Measurements from ENCODE around the gene MEIS1. TPM values are rescaled to one million over a fixed set of nuclear protein-coding genes. Genes with fewer than 3 reads are reported as not detected.

Gene MEIS1
- total RNA-seq, 2 experiments from 2014 or later = 5.4 to 7.3 TPM

GRCh38 chr2:66535574-66536289, 100.8 kb downstream of the MEIS1 start:
- H3K27ac ChIP-seq (ENCODE audit: low read depth, low read length, poor library complexity, severe bottlenecking) = no peak overlapping the region
- no peaks in the 10 kb centered on the region for H3K4me1 ChIP-seq (ENCODE audit: insufficient read depth, low read length, poor library complexity, severe bottlenecking)
- no peak overlapping the region for H3K4me3 ChIP-seq (ENCODE audit: low read depth, low read length, poor library complexity, severe bottlenecking)
- no peaks in the 10 kb centered on the region for H3K9me3 ChIP-seq (ENCODE audit: low read length)
- no TSS peak for BruUV-seq (replicated peaks)
- TF ChIP-seq, protein P1, sequence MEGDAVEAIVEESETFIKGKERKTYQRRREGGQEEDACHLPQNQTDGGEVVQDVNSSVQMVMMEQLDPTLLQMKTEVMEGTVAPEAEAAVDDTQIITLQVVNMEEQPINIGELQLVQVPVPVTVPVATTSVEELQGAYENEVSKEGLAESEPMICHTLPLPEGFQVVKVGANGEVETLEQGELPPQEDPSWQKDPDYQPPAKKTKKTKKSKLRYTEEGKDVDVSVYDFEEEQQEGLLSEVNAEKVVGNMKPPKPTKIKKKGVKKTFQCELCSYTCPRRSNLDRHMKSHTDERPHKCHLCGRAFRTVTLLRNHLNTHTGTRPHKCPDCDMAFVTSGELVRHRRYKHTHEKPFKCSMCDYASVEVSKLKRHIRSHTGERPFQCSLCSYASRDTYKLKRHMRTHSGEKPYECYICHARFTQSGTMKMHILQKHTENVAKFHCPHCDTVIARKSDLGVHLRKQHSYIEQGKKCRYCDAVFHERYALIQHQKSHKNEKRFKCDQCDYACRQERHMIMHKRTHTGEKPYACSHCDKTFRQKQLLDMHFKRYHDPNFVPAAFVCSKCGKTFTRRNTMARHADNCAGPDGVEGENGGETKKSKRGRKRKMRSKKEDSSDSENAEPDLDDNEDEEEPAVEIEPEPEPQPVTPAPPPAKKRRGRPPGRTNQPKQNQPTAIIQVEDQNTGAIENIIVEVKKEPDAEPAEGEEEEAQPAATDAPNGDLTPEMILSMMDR (conservative IDR thresholded peaks at IDR 0.05; ENCODE audit: low read length) = no peak
- no peak for TF ChIP-seq EZH2phosphoT487 (IDR thresholded peaks at IDR 0.05; ENCODE audit: borderline replicate concordance, low read depth, low read length)
- intact Hi-C loops (cut with micrococcal nuclease; ENCODE audit: unreplicated experiment) = no loop called here
- H2AFZ ChIP-seq (ENCODE audit: low read length) = no peak overlapping the region
- H3K4me2 ChIP-seq (ENCODE audit: low read length) = no peak overlapping the region
- POLR2A ChIA-PET = interaction anchor here (0.8 to 1.5 kb wide), 3 partner anchors 9 to 36 kb away, joined by 3 to 4 read pairs (median 4); no protein-coding TSS in a partner anchor
- H3K36me3 ChIP-seq (ENCODE audit: insufficient read depth, low read length) = no peaks in the 10 kb centered on the region
- no peaks in the 10 kb centered on the region for H4K20me1 ChIP-seq (ENCODE audit: insufficient read depth, low read length)
- CTCF ChIA-PET (ENCODE audit: unreplicated experiment) = interaction anchor here (0.5 kb wide), 1 partner anchor 105 kb away, joined by 3 read pairs; no protein-coding TSS in a partner anchor
- H3K9me2 ChIP-seq (ENCODE audit: insufficient read depth, low read length) = no peaks in the 10 kb centered on the region
- no peaks in the 10 kb centered on the region for H3K79me2 ChIP-seq (ENCODE audit: insufficient read depth, low read depth, low read length)
- DNase-seq (ENCODE audit: low spot score) = no peak

DNA sequence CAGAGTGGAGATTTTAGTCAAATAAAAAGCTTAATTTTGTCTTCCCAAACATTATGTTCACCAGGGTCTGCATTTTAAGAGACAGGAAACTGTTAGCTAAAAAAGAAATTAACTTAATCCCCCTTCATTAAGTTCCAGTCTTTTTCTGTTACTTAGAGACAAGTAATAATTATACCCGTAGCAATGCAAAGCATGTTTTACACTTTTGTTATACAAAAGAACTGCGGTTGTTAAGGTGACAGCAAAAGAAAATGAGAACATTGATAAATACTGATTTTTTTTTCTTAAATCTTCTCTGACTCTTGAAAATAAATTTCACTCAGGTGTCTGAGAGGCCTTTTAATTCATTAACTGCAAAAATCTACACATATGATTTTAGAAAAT, 101.4 kb downstream of the MEIS1 start:
- H3K79me2 ChIP-seq (ENCODE audit: insufficient read depth, low read depth, low read length) = no peaks in the 10 kb centered on the region
- CTCF ChIA-PET (ENCODE audit: unreplicated experiment) = interaction anchor here (0.5 kb wide), 1 partner anchor 105 kb away, joined by 3 read pairs; no protein-coding TSS in a partner anchor
- BruUV-seq (replicated peaks) = no TSS peak
- H2AFZ ChIP-seq (ENCODE audit: low read length) = no peak overlapping the region
- H3K4me1 ChIP-seq (ENCODE audit: insufficient read depth, low read length, poor library complexity, severe bottlenecking) = no peaks in the 10 kb centered on the region
- H3K9me2 ChIP-seq (ENCODE audit: insufficient read depth, low read length) = no peaks in the 10 kb centered on the region
- no peak overlapping the region for H3K4me2 ChIP-seq (ENCODE audit: low read length)
- no peaks in the 10 kb centered on the region for H4K20me1 ChIP-seq (ENCODE audit: insufficient read depth, low read length)
- intact Hi-C loops (cut with micrococcal nuclease; ENCODE audit: unreplicated experiment) = no loop called here
- no peak overlapping the region for H3K4me3 ChIP-seq (ENCODE audit: low read depth, low read length, poor library complexity, severe bottlenecking)
- DNase-seq (ENCODE audit: low spot score) = no peak
- no peaks in the 10 kb centered on the region for H3K9me3 ChIP-seq (ENCODE audit: low read length)
- no peaks in the 10 kb centered on the region for H3K36me3 ChIP-seq (ENCODE audit: insufficient read depth, low read length)
- POLR2A ChIA-PET = interaction anchor here (0.8 to 1.5 kb wide), 3 partner anchors 9 to 36 kb away, joined by 3 to 5 read pairs (median 4); no protein-coding TSS in a partner anchor
- no peak for TF ChIP-seq EZH2phosphoT487 (IDR thresholded peaks at IDR 0.05; ENCODE audit: borderline replicate concordance, low read depth, low read length)
- TF ChIP-seq, protein P1 (conservative IDR thresholded peaks at IDR 0.05; ENCODE audit: low read length) = no peak
- H3K27ac ChIP-seq (ENCODE audit: low read depth, low read length, poor library complexity, severe bottlenecking) = no peak overlapping the region

DNA sequence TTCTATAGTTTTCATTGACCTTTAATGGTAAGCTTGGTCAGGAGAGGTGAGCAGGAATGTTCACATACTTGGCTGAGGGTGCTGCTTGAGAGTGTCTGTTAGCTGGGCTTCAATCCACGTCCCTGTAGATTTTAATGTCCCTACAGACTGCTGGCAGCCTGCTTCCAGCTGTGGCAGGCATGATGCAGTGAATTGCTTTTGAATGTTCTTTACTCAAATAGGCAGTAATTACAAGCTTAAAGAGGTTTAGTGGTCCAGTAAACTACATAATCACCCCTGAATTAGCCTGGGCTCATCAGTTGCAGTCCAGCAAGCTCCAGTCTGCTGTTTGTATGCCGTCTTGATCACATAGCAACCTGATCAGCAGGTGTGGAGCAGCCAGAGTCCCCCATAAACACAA, 102.1 kb downstream of the MEIS1 start:
- H3K4me3 ChIP-seq (ENCODE audit: low read depth, low read length, poor library complexity, severe bottlenecking) = no peak overlapping the region
- no peaks in the 10 kb centered on the region for H3K79me2 ChIP-seq (ENCODE audit: insufficient read depth, low read depth, low read length)
- ChIA-PET POLR2A (interaction anchor here (1.2 to 1.5 kb wide), 2 partner anchors 8 to 10 kb away, joined by 3 to 5 read pairs; no protein-coding TSS in a partner anchor), CTCF (ENCODE audit: unreplicated experiment) (no interaction called here)
- no peaks in the 10 kb centered on the region for H3K9me2 ChIP-seq (ENCODE audit: insufficient read depth, low read length)
- no peaks in the 10 kb centered on the region for H4K20me1 ChIP-seq (ENCODE audit: insufficient read depth, low read length)
- intact Hi-C loops (cut with micrococcal nuclease; ENCODE audit: unreplicated experiment) = no loop called here
- H3K9me3 ChIP-seq (ENCODE audit: low read length) = no peaks in the 10 kb centered on the region
- no peak overlapping the region for H3K4me2 ChIP-seq (ENCODE audit: low read length)
- H3K4me1 ChIP-seq (ENCODE audit: insufficient read depth, low read length, poor library complexity, severe bottlenecking) = no peaks in the 10 kb centered on the region
- BruUV-seq (replicated peaks) = no TSS peak
- H2AFZ ChIP-seq (ENCODE audit: low read length) = no peak overlapping the region
- H3K36me3 ChIP-seq (ENCODE audit: insufficient read depth, low read length) = no peaks in the 10 kb centered on the region
- DNase-seq (ENCODE audit: low spot score) = no peak
- TF ChIP-seq, protein P1 (conservative IDR thresholded peaks at IDR 0.05; ENCODE audit: low read length) = no peak
- no peak for TF ChIP-seq EZH2phosphoT487 (IDR thresholded peaks at IDR 0.05; ENCODE audit: borderline replicate concordance, low read depth, low read length)
- H3K27ac ChIP-seq (ENCODE audit: low read depth, low read length, poor library complexity, severe bottlenecking) = no peak overlapping the region
